Measurements from ENCODE around the gene TLX1.

The TLX1 gene

GRCh38 chr10:101120520-101120883 is 10.6 kb upstream of the TLX1 start:
- no peak for TF ChIP-seq CTCF (IDR thresholded peaks at IDR 0.05)
- Histone ChIP-seq H3K4me3 (ENCODE audit: low read depth in 1 of 2, low read length in 1 of 2) (peak overlapping the region in 1 of 2 experiments; percentile 46), H3K27me3 (peaks cover 100% of the 10 kb centered on the region), H3K9me3 (no peaks in the 10 kb centered on the region), H3K36me3 (no peaks in the 10 kb centered on the region), H3K4me1 (ENCODE audit: control insufficient read depth in 1 of 2, insufficient read depth in 1 of 2, low read depth in 1 of 2, low read length in 1 of 2) (peaks cover 11 to 12% of the 10 kb centered on the region in 2 experiments), H3K27ac (no peak overlapping the region)

- H3K4me1 ChIP-seq (ENCODE audit: control insufficient read depth in 1 of 2, insufficient read depth in 1 of 2, low read depth in 1 of 2, low read length in 1 of 2): peaks cover 11 to 12% of the 10 kb centered on the region in 2 experiments
- H3K27me3 ChIP-seq: peaks cover 100% of the 10 kb centered on the region
- H3K9me3 ChIP-seq: no peaks in the 10 kb centered on the region
- H3K27ac ChIP-seq: no peak overlapping the region
- peak overlapping the region; percentile 4 to 46 for H3K4me3 ChIP-seq (ENCODE audit: low read depth in 1 of 2, low read length in 1 of 2)
- TF ChIP-seq CTCF (IDR thresholded peaks at IDR 0.05): no peak
- H3K36me3 ChIP-seq: no peaks in the 10 kb centered on the region
Observed at GRCh38 chr10:101120884-101121653, 10.0 kb upstream of the TLX1 start.

GRCh38 chr10:101121654-101122031 is 9.5 kb upstream of the TLX1 start:
- Histone ChIP-seq H3K4me1 (ENCODE audit: control insufficient read depth in 1 of 2, insufficient read depth in 1 of 2, low read depth in 1 of 2, low read length in 1 of 2) (peaks cover 11 to 12% of the 10 kb centered on the region in 2 experiments), H3K27ac (no peak overlapping the region), H3K4me3 (ENCODE audit: low read depth in 1 of 2, low read length in 1 of 2) (peak overlapping the region in 1 of 2 experiments; percentile 46), H3K9me3 (no peaks in the 10 kb centered on the region), H3K27me3 (peaks cover 100% of the 10 kb centered on the region), H3K36me3 (no peaks in the 10 kb centered on the region)
- TF ChIP-seq CTCF (IDR thresholded peaks at IDR 0.05): no peak

- TF ChIP-seq CTCF (IDR thresholded peaks at IDR 0.05): no peak
- H3K9me3 ChIP-seq: no peaks in the 10 kb centered on the region
- no peak overlapping the region for H3K4me3 ChIP-seq (ENCODE audit: low read depth in 1 of 2, low read length in 1 of 2)
Observed at GRCh38 chr10:101122270-101123084, 8.6 kb upstream of the TLX1 start.

GRCh38 chr10:101123085-101123814 is 7.8 kb upstream of the TLX1 start:
- H3K27ac ChIP-seq: no peak overlapping the region
- peaks cover 11 to 12% of the 10 kb centered on the region in 2 experiments for H3K4me1 ChIP-seq (ENCODE audit: control insufficient read depth in 1 of 2, insufficient read depth in 1 of 2, low read depth in 1 of 2, low read length in 1 of 2)
- peaks cover 100% of the 10 kb centered on the region for H3K27me3 ChIP-seq
- H3K4me3 ChIP-seq (ENCODE audit: low read depth in 1 of 2, low read length in 1 of 2): no peak overlapping the region
- H3K9me3 ChIP-seq: no peaks in the 10 kb centered on the region
- H3K36me3 ChIP-seq: no peaks in the 10 kb centered on the region
- TF ChIP-seq CTCF (IDR thresholded peaks at IDR 0.05): no peak

More at GRCh38 chr10:101122270-101123084, 8.6 kb upstream of the TLX1 start:
- H3K27ac ChIP-seq: no peak overlapping the region
- no peaks in the 10 kb centered on the region for H3K36me3 ChIP-seq
- H3K4me1 ChIP-seq (ENCODE audit: control insufficient read depth in 1 of 2, insufficient read depth in 1 of 2, low read depth in 1 of 2, low read length in 1 of 2): peaks cover 11 to 12% of the 10 kb centered on the region in 2 experiments
- H3K27me3 ChIP-seq: peaks cover 100% of the 10 kb centered on the region
